Measurements from ENCODE around the gene GABRG3.

GABRG3 gene

GRCh38 chr15:27479296-27480140 lies 508.5 kb downstream of the GABRG3 start:
- TF ChIP-seq SIN3A (IDR thresholded peaks at IDR 0.05; ENCODE audit: borderline replicate concordance, insufficient read depth, low read length) (no peak), POLR2AphosphoS5 (IDR thresholded peaks at IDR 0.05; ENCODE audit: low read depth, low read length) (no peak), FOXP2 (optimal IDR thresholded peaks at IDR 0.05; ENCODE audit: borderline replicate concordance, extremely low read depth, extremely low read length, insufficient read depth) (no peak), TAF1 (IDR thresholded peaks at IDR 0.05; ENCODE audit: borderline replicate concordance, insufficient read depth, low read length) (no peak), REST (IDR thresholded peaks at IDR 0.05; ENCODE audit: insufficient read depth in 1 of 2, low read depth in 2 of 2, low read length in 2 of 2) (no peak)

- TF ChIP-seq FOXP2 (optimal IDR thresholded peaks at IDR 0.05; ENCODE audit: borderline replicate concordance, extremely low read depth, extremely low read length, insufficient read depth) (no peak), POLR2AphosphoS5 (IDR thresholded peaks at IDR 0.05; ENCODE audit: low read depth, low read length) (no peak), SIN3A (IDR thresholded peaks at IDR 0.05; ENCODE audit: borderline replicate concordance, insufficient read depth, low read length) (no peak), REST (IDR thresholded peaks at IDR 0.05; ENCODE audit: insufficient read depth in 1 of 2, low read depth in 2 of 2, low read length in 2 of 2) (no peak), TAF1 (IDR thresholded peaks at IDR 0.05; ENCODE audit: borderline replicate concordance, insufficient read depth, low read length) (no peak)
Observed at GRCh38 chr15:27480141-27480530, 509.2 kb downstream of the GABRG3 start.

- no peak for TF ChIP-seq FOXP2 (optimal IDR thresholded peaks at IDR 0.05; ENCODE audit: borderline replicate concordance, extremely low read depth, extremely low read length, insufficient read depth)
- TF ChIP-seq POLR2AphosphoS5 (IDR thresholded peaks at IDR 0.05; ENCODE audit: low read depth, low read length), result no peak
- no peak for TF ChIP-seq TAF1 (IDR thresholded peaks at IDR 0.05; ENCODE audit: borderline replicate concordance, insufficient read depth, low read length)
Observed at GRCh38 chr15:27480642-27481041, 509.7 kb downstream of the GABRG3 start.

- TF ChIP-seq SIN3A (IDR thresholded peaks at IDR 0.05; ENCODE audit: borderline replicate concordance, insufficient read depth, low read length) (no peak), TAF1 (IDR thresholded peaks at IDR 0.05; ENCODE audit: borderline replicate concordance, insufficient read depth, low read length) (no peak), FOXP2 (optimal IDR thresholded peaks at IDR 0.05; ENCODE audit: borderline replicate concordance, extremely low read depth, extremely low read length, insufficient read depth) (no peak), POLR2AphosphoS5 (IDR thresholded peaks at IDR 0.05; ENCODE audit: low read depth, low read length) (no peak), REST (IDR thresholded peaks at IDR 0.05; ENCODE audit: insufficient read depth in 1 of 2, low read depth in 2 of 2, low read length in 2 of 2) (no peak)
Observed at GRCh38 chr15:27481768-27482167, 510.8 kb downstream of the GABRG3 start.

- TF ChIP-seq FOXP2 (optimal IDR thresholded peaks at IDR 0.05; ENCODE audit: borderline replicate concordance, extremely low read depth, extremely low read length, insufficient read depth) (no peak), SIN3A (IDR thresholded peaks at IDR 0.05; ENCODE audit: borderline replicate concordance, insufficient read depth, low read length) (no peak)
Observed at GRCh38 chr15:27482287-27482686, 511.3 kb downstream of the GABRG3 start.

GRCh38 chr15:27483124-27483523 lies 512.1 kb downstream of the GABRG3 start:
- TF ChIP-seq FOXP2 (optimal IDR thresholded peaks at IDR 0.05; ENCODE audit: borderline replicate concordance, extremely low read depth, extremely low read length, insufficient read depth), result no peak
- no peak for TF ChIP-seq SIN3A (IDR thresholded peaks at IDR 0.05; ENCODE audit: borderline replicate concordance, insufficient read depth, low read length)
- TF ChIP-seq REST (IDR thresholded peaks at IDR 0.05; ENCODE audit: insufficient read depth in 1 of 2, low read depth in 2 of 2, low read length in 2 of 2), result no peak
- no peak for TF ChIP-seq TAF1 (IDR thresholded peaks at IDR 0.05; ENCODE audit: borderline replicate concordance, insufficient read depth, low read length)
- TF ChIP-seq POLR2AphosphoS5 (IDR thresholded peaks at IDR 0.05; ENCODE audit: low read depth, low read length), result no peak

All from PFSK-1 (cell line).